Activated CD4-positive, CD25-positive, alpha-beta regulatory T cell treated with anti-CD3 and anti-CD28 coated beads, Interleukin-2, amount 50 U/mL, for 24 hours (primary cell): ENCODE results near the gene C12orf54.
"Not testable (repeated sequence)": the region's sequence is repeated elsewhere in the genome, so short reads cannot be mapped to it uniquely, and the experiment has no call there.

Experiments
- ATAC-seq, 2 donors: fragments of 150-1000 bp; cut with Tn5 transposase; one replicate each; pipeline ENCODE4 v1.10.0; 2021; ENCODE audit warnings: mild to moderate bottlenecking in 1 of 2, moderate library complexity in 1 of 2

Gene C12orf54

GRCh38 chr12:48482198-48482597 is at the start of gene C12orf54:
Gene C12orf54, plus strand, starts transcription at chr12:48482498. Its CDS starts 799 bp downstream, at chr12:48483297.
- ATAC-seq = no peak

- ATAC-seq = not testable (repeated sequence)
Observed at GRCh38 chr12:48434016-48434415, 48.3 kb upstream of the C12orf54 start.

- ATAC-seq = no peak
Observed at GRCh38 chr12:48441069-48441468, 41.2 kb upstream of the C12orf54 start.

- ATAC-seq = no peak
Observed at GRCh38 chr12:48442179-48442847, 40.0 kb upstream of the C12orf54 start.

GRCh38 chr12:48445538-48445937 is 36.8 kb upstream of the C12orf54 start:
- no peak for ATAC-seq

- no peak for ATAC-seq
Observed at GRCh38 chr12:48446161-48446776, 36.0 kb upstream of the C12orf54 start.

GRCh38 chr12:48447755-48448154 is 34.5 kb upstream of the C12orf54 start:
- ATAC-seq = no peak

GRCh38 chr12:48451372-48451771 is 30.9 kb upstream of the C12orf54 start:
- ATAC-seq = no peak

GRCh38 chr12:48452961-48453360 is 29.3 kb upstream of the C12orf54 start:
- not testable (repeated sequence) for ATAC-seq

- ATAC-seq = no peak
Observed at GRCh38 chr12:48454667-48455066, 27.6 kb upstream of the C12orf54 start.

GRCh38 chr12:48455116-48455515 is 27.2 kb upstream of the C12orf54 start:
- no peak for ATAC-seq

- ATAC-seq = no peak
Observed at GRCh38 chr12:48459259-48459658, 23.0 kb upstream of the C12orf54 start.

- not testable (repeated sequence) for ATAC-seq
Observed at GRCh38 chr12:48469027-48469426, 13.3 kb upstream of the C12orf54 start.

- ATAC-seq = no peak
Observed at GRCh38 chr12:48472259-48472658, 10.0 kb upstream of the C12orf54 start, which contains the start of gene ANP32D. Gene ANP32D, plus strand, starts transcription at chr12:48472559. Its CDS starts 106 bp downstream, at chr12:48472665.

GRCh38 chr12:48473061-48473460 is 9.2 kb upstream of the C12orf54 start:
- no peak for ATAC-seq

GRCh38 chr12:48474497-48474896 is 7.8 kb upstream of the C12orf54 start:
- ATAC-seq = not testable (repeated sequence)

- no peak for ATAC-seq
Observed at GRCh38 chr12:48482930-48483329, 632 bp downstream of the C12orf54 start.

- ATAC-seq = no peak
Observed at GRCh38 chr12:48486261-48486660, 4.0 kb downstream of the C12orf54 start.

GRCh38 chr12:48486679-48487078 is 4.4 kb downstream of the C12orf54 start:
- no peak for ATAC-seq

- ATAC-seq = peak; percentile 67 to 83
Observed at GRCh38 chr12:48489012-48489411, 6.7 kb downstream of the C12orf54 start.

- ATAC-seq = not testable (repeated sequence)
Observed at GRCh38 chr12:48489456-48489855, 7.2 kb downstream of the C12orf54 start.

- ATAC-seq = not testable (repeated sequence)
Observed at GRCh38 chr12:48500281-48500680, 18.0 kb downstream of the C12orf54 start.

- peak in 1 of 2 donors; percentile 10 for ATAC-seq
Observed at GRCh38 chr12:48506836-48507235, 24.5 kb downstream of the C12orf54 start.

- ATAC-seq = no peak
Observed at GRCh38 chr12:48508987-48509386, 26.7 kb downstream of the C12orf54 start.
